ENCODE measurements around the gene ROBO4. TPM values are rescaled to one million over a fixed set of nuclear protein-coding genes. Genes with fewer than 3 reads are reported as not detected.

The ROBO4 gene
- total RNA-seq, 2 experiments from 2014 or later: not detected

GRCh38 chr11:124841201-124841600 is 56.5 kb downstream of the ROBO4 start:
- DNase-seq (ENCODE audit: low spot score): no peak

GRCh38 chr11:124840666-124841065 is 57.0 kb downstream of the ROBO4 start:
- H2AFZ ChIP-seq (ENCODE audit: low read length): no peak overlapping the region
- no peak for DNase-seq (ENCODE audit: low spot score)
- no peaks in the 10 kb centered on the region for H3K36me3 ChIP-seq (ENCODE audit: insufficient read depth, low read length)
- TF ChIP-seq CTCF (conservative IDR thresholded peaks at IDR 0.05; ENCODE audit: low read length) (no peak), EZH2phosphoT487 (IDR thresholded peaks at IDR 0.05; ENCODE audit: borderline replicate concordance, low read depth, low read length) (no peak)
- POLR2A ChIA-PET: interaction anchor here (0.8 kb wide), 1 partner anchor 109 kb away, joined by 3 read pairs; no protein-coding TSS in a partner anchor
- H3K27ac ChIP-seq (ENCODE audit: low read depth, low read length, poor library complexity, severe bottlenecking): no peak overlapping the region
- BruUV-seq (replicated peaks): no TSS peak
- H3K4me2 ChIP-seq (ENCODE audit: low read length): no peak overlapping the region
- H3K79me2 ChIP-seq (ENCODE audit: insufficient read depth, low read depth, low read length): no peaks in the 10 kb centered on the region
- CTCF ChIA-PET (ENCODE audit: unreplicated experiment): no interaction called here
- no peaks in the 10 kb centered on the region for H3K9me2 ChIP-seq (ENCODE audit: insufficient read depth, low read length)
- peaks cover 16% of the 10 kb centered on the region for H3K4me1 ChIP-seq (ENCODE audit: insufficient read depth, low read length, poor library complexity, severe bottlenecking)
- intact Hi-C loops (cut with micrococcal nuclease; ENCODE audit: unreplicated experiment): no loop called here
- no peak overlapping the region for H3K4me3 ChIP-seq (ENCODE audit: low read depth, low read length, poor library complexity, severe bottlenecking)
- no peaks in the 10 kb centered on the region for H4K20me1 ChIP-seq (ENCODE audit: insufficient read depth, low read length)
- H3K9me3 ChIP-seq (ENCODE audit: low read length): no peaks in the 10 kb centered on the region

More at GRCh38 chr11:124841201-124841600, 56.5 kb downstream of the ROBO4 start:
- H2AFZ ChIP-seq (ENCODE audit: low read length): no peak overlapping the region
- H3K9me3 ChIP-seq (ENCODE audit: low read length): no peaks in the 10 kb centered on the region
- peaks cover 11% of the 10 kb centered on the region for H3K4me1 ChIP-seq (ENCODE audit: insufficient read depth, low read length, poor library complexity, severe bottlenecking)
- no TSS peak for BruUV-seq (replicated peaks)
- no peaks in the 10 kb centered on the region for H3K9me2 ChIP-seq (ENCODE audit: insufficient read depth, low read length)
- no peaks in the 10 kb centered on the region for H4K20me1 ChIP-seq (ENCODE audit: insufficient read depth, low read length)
- H3K36me3 ChIP-seq (ENCODE audit: insufficient read depth, low read length): no peaks in the 10 kb centered on the region
- H3K4me3 ChIP-seq (ENCODE audit: low read depth, low read length, poor library complexity, severe bottlenecking): no peak overlapping the region
- intact Hi-C loops (cut with micrococcal nuclease; ENCODE audit: unreplicated experiment): no loop called here
- no peak for TF ChIP-seq CTCF (conservative IDR thresholded peaks at IDR 0.05; ENCODE audit: low read length)
- TF ChIP-seq EZH2phosphoT487 (IDR thresholded peaks at IDR 0.05; ENCODE audit: borderline replicate concordance, low read depth, low read length): no peak
- no peaks in the 10 kb centered on the region for H3K79me2 ChIP-seq (ENCODE audit: insufficient read depth, low read depth, low read length)
- CTCF ChIA-PET (ENCODE audit: unreplicated experiment): no interaction called here
- POLR2A ChIA-PET: interaction anchor here (0.8 kb wide), 1 partner anchor 109 kb away, joined by 3 read pairs; no protein-coding TSS in a partner anchor
- no peak overlapping the region for H3K4me2 ChIP-seq (ENCODE audit: low read length)
- H3K27ac ChIP-seq (ENCODE audit: low read depth, low read length, poor library complexity, severe bottlenecking): no peak overlapping the region

GRCh38 chr11:124839972-124840621 is 57.6 kb downstream of the ROBO4 start:
- H4K20me1 ChIP-seq (ENCODE audit: insufficient read depth, low read length): no peaks in the 10 kb centered on the region
- H3K27ac ChIP-seq (ENCODE audit: low read depth, low read length, poor library complexity, severe bottlenecking): no peak overlapping the region
- no peak overlapping the region for H2AFZ ChIP-seq (ENCODE audit: low read length)
- POLR2A ChIA-PET: no interaction called here
- peaks cover 22% of the 10 kb centered on the region for H3K4me1 ChIP-seq (ENCODE audit: insufficient read depth, low read length, poor library complexity, severe bottlenecking)
- no TSS peak for BruUV-seq (replicated peaks)
- DNase-seq (ENCODE audit: low spot score): no peak
- TF ChIP-seq CTCF (conservative IDR thresholded peaks at IDR 0.05; ENCODE audit: low read length) (no peak), EZH2phosphoT487 (IDR thresholded peaks at IDR 0.05; ENCODE audit: borderline replicate concordance, low read depth, low read length) (no peak)
- H3K79me2 ChIP-seq (ENCODE audit: insufficient read depth, low read depth, low read length): no peaks in the 10 kb centered on the region
- no peak overlapping the region for H3K4me3 ChIP-seq (ENCODE audit: low read depth, low read length, poor library complexity, severe bottlenecking)
- no peak overlapping the region for H3K4me2 ChIP-seq (ENCODE audit: low read length)
- H3K36me3 ChIP-seq (ENCODE audit: insufficient read depth, low read length): no peaks in the 10 kb centered on the region
- intact Hi-C loops (cut with micrococcal nuclease; ENCODE audit: unreplicated experiment): loop anchor here (5.0 kb wide), 2 partner anchors 93 to 302 kb away; no protein-coding TSS in a partner anchor
- CTCF ChIA-PET (ENCODE audit: unreplicated experiment): no interaction called here
- no peaks in the 10 kb centered on the region for H3K9me2 ChIP-seq (ENCODE audit: insufficient read depth, low read length)
- H3K9me3 ChIP-seq (ENCODE audit: low read length): no peaks in the 10 kb centered on the region

Measured in OCI-LY7 (cell line).